ENCODE measurements around the gene PSMB10.

The PSMB10 gene

DNA sequence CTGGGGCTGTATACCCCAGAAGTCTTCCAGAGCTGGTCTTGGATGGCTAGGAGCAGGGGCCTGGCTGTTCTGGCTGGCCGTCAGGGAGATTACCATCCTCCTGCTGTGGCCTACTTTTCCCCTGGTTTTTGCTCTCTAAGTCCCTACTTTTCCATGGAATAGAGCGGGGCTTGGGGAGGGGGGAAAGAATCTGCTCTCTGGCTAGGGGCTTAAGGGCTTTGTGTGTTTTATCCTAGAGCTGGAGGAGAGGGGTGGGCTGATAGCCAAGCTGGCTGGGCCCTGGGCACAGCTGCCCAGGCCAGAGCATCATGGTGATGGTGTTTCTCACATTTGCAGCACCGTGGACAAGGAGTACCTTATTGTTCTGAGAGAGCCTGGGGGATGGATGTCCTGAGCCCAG is 48.3 kb downstream of the PSMB10 start:
- no peak for DNase-seq

DNA sequence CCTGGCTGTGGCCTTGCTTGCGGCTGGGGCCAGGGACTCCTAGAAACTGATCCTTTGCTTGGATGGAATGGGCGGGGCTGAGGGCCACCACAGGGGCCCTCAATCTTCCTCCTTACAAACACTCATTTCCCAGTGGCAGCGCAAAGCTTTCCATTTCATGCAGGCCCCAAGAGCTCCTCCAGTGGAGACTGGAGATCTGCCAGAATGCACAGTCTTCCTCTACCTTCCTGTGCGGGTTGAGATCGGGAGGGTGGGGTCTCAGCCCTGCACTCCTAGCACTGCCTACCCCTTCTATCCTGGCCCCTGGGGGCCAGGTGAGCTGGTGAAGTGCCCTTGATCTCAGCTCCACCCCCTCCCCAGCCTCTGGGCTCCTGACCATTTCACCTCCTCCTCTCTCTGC is 50.3 kb downstream of the PSMB10 start:
- no peak for DNase-seq

DNA sequence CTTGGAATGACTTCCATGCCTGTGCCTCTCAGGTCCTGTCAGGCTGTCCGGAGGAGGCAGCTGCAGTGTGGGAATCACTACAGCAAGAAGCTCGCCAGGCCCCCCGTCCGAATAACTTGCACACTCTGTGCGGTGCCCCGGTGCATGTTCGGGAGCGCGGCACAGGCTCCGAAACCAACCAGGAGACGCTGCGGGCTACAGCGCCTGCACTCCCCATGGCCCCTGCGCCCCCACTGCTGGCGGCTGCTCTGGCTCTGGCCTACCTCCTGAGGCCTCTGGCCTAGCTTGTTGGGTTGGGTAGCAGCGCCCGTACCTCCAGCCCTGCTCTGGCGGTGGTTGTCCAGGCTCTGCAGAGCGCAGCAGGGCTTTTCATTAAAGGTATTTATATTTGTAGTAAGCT is 50.7 kb downstream of the PSMB10 start:
- no peak for DNase-seq

DNA sequence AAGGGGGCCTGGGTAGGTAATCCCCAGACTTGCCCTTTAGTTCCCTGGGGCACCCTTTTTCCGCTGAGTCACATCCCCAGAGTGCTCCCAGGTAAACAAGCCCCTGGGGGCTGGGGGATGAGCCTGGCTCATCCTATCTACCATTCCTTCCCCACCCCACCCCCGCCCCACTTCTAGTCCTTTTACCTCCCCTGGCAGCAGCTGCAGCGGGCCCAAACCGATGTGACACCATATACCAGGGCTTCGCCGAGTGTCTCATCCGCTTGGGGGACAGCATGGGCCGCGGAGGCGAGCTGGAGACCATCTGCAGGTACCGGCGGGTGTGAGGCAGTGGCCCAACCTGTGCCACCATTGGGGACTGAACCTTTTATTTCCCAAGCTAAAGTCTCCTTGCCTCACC is 51.1 kb downstream of the PSMB10 start:
- no peak for DNase-seq

DNA sequence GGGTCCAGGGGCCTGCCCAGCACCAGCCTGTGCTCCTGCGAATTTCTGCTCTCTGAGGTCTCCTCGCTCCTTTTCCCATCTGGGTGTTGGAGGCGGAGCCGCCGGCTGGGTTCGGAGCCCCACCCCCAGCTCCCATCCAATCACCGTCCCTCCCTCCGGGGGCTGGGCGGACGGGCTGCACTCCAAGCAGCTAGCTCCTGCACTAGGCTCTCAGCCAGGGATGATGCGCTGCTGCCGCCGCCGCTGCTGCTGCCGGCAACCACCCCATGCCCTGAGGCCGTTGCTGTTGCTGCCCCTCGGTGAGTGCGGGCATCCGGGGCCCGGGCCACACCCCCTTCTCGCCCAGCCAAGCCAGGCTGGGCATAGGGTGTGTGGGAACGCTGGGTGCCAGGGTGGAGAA is 52.0 kb downstream of the PSMB10 start, which contains the start of gene NRN1L:
Gene NRN1L (plus strand): TSS at position 202 of the 400 bp plus-strand sequence. CDS start 19 bp downstream, at position 221.
- no peak for DNase-seq
